ENCODE measurements around the gene MINPP1.

- no peak for TF ChIP-seq CTCF (IDR thresholded peaks at IDR 0.05)
- TF ChIP-seq POLR2A (IDR thresholded peaks at IDR 0.05): no peak
These were observed 86.8 kb downstream of the MINPP1 start for GRCh38 chr10:87591589-87591886.
